HG02943 (cell line): Measurements from ENCODE around the gene SPRR2A.
"Not testable (repeated sequence)": the region's sequence is repeated elsewhere in the genome, so short reads cannot be mapped to it uniquely, and the experiment has no call there.

Source experiments
- ATAC-seq: cut with Tn5 transposase; IDR thresholded peaks from one replicate; pipeline ENCODE4 v1.9.1; 2021; ENCODE audit warnings: mild to moderate bottlenecking, low read depth, moderate library complexity; ENCODE audit not compliant: unreplicated experiment

Gene SPRR2A

DNA sequence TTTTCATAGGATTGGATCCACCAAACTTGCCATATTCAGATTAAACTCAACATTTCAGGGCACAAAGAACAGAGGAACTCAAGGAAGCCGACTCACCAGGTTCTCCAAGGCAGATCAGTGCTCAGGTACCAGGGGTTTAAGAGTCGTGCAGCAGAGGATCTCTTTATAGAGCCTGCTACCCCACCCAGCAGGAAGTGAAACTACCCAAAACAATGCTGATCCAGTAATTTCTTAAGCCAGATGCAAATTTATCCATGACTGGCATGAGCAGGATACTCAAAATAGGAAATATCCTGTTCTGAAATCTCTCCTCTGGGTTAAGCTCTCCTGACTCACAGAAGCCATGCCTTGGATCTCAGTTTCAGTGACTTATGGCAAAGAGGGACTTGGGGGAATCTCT is at the start of gene SPRR2A:
Gene SPRR2A, minus strand, starts transcription at position 138 of the 400 bp plus-strand sequence. CDS start 777 bp downstream, outside the sequence.
- ATAC-seq, result no peak

DNA sequence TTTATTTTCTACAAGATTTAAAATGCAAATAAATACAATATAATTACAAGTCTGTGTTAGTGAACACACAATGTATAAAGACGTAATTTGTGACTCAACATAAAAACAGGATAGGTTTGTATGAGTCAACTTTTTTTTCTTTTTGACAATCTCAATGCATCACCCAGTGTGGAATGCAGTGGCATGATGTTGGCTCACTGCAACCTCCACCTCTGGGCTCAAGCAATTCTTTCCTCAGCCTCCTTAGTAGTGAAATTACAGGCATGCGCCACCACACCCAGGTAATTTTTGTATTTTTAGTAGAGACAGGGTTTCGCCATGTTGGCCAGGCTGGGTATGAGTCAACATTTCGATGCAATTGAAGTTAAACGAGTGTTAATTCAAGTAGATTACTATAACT is 42.9 kb upstream of the SPRR2A start:
- no peak for ATAC-seq

DNA sequence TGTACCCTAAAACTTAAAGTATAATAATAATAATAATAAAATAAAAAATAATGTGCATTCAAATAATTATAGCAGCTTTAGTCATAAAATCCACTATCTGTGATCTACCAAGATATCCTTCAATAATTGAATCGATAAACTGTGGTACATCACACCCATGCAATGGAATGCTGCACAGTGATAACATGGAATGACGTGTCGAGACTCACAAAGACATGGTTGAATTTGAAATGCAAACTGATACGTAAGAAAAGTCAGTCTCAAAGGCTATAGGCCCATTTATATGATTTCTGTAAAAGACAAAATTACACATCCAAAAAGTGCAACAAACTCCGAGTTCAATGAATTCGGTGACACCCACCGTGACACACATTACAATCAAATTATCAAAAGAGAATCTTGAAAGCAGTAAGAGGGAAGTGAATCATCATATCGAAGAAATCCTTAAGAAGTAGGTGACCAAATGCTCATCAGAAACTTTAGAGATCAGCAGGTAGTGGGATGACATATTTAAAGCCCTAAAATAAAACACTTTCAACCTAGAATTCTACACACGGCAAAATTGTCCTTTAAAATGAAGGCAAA is 42.2 kb upstream of the SPRR2A start:
- ATAC-seq, result no peak

DNA sequence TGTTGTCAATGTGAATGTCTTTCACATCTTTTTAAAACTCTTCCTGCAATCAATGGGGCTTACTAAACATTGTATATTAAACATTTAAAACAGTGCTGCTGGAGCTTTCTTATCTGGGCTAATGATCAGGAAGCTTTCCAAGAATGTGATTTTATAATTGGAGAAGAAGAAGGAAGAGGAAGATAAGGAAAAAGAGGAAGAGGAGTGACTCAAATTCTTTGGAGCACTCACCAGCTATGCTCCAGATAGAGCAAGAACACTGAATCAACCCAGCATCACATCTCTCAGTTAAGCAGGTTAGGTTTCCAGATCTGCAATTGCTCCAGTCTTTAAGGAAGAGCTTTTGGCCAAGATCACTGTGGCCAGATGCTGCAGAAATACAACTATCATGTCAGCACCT is 38.5 kb upstream of the SPRR2A start:
- no peak for ATAC-seq

DNA sequence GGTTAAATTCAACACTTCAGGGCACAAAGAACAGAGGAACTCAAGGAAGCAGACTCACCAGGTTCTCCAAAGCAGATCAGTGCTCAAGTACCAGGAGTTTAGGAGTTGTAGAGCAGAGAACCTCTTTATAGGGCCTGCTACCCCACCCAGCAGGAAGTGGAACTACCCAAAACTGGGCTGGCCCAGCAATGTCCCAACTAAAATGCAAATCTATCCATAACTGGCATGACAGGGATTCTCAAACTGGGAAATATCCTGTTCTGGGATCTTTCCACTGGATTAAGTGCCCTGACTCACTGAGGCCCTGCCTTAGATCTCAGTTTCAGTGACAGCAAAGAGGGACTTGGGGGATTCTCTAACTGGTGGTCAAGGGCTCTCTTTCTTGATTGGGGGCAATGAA is 37.1 kb upstream of the SPRR2A start, which contains the start of gene SPRR2E:
Gene SPRR2E, minus strand, starts transcription at position 101 of the 400 bp plus-strand sequence. CDS start 775 bp downstream, outside the sequence.
- ATAC-seq, result no peak

DNA sequence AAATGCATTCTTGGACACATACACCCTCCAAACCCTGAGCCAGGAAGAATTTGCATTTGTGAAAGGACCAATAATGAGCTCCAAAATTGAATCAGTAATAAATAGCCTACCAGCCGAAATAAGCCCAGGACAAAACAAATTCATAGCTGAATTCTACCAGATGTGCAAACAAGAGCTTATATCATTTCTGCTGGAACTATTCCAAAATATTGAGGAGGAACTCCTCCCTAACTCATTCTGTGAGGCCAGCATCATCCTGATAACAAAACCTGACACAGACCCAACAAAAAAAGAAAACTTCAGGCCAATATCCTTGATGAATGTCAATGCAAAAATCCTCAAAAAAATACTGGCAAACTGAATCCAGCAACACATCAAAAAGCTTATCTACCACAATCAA is 30.3 kb upstream of the SPRR2A start:
- ATAC-seq, result no peak

DNA sequence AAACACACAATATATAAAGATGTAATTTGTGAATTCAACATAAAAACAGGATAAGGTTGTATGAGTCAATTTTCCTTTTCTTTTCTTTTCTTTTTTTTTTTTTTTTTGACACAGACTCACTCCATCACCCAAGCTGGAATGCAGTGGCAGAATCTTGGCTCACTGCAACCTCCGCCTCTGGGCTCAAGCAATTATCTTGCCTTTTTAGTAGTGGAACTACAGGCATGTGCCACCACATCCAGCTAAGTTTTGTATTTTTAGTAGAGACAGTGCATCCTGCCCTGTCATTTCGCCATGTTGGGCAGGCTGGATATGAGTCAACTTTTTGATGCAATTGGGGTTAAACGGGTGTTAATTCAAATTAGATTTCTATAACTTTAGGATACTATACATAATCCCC is 24.4 kb upstream of the SPRR2A start:
- ATAC-seq, result no peak

DNA sequence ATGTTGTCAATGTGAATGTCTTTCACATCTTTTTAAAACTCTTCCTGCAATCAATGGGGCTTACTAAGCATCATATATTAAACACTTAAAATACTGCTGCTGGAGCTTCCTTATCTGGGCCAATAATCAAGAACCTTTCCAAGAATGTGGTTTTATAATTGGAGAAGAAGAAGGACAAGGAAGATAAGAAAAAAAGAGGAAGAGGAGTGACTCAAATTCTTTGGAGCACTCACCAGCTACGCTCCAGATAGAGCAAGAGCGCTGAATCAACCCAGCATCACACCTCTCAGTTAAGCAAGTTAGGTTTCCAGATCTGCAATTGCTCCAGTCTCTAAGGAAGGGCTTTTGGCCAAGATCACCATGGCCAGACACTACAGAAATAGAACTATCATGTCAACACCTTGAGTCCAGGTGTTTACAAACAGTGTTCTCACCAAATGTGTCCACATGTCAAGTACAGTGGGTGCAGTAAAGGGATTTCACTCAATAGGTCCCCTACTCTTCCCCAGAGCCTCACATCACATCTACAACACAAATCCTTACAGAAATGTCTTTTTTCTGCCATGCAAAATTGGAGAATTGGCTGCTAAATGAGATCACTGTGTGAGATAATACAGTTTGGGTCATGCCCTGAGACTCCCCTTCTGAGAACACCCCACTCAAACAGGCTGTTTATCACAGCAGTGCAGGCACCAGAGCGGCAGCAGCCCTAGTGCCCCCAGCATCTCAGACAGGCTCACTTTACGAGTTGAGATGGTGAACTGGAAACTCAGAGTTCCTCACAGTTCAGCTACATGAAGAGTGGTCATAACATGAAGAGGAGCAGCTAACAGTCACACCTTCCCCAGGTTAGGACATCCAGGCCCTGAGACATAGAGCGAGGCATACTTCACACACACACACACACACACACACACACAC is 15.8 kb upstream of the SPRR2A start:
- no peak for ATAC-seq

DNA sequence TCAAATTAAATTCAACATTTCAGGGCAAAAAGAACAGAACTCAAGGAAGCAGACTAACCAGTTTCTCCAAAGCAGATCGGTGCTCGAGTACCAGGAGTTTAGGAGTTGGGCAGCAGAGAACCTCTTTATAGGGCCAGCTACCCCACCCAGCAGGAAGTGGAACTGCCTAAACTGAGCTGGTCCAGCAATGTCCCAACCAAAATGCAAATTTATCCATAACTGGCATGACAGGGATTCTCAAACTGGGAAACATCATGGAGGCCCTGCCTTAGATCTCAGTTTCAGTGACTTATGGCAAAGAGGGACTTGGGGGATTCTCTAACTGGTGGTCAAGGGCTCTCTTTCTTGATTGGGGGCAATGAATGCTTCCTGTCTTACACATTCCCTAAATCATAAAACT is 14.2 kb upstream of the SPRR2A start, which contains the start of gene SPRR2B:
Gene SPRR2B, minus strand, starts transcription at position 101 of the 400 bp plus-strand sequence. CDS start 772 bp downstream, outside the sequence.
- ATAC-seq, result no peak

DNA sequence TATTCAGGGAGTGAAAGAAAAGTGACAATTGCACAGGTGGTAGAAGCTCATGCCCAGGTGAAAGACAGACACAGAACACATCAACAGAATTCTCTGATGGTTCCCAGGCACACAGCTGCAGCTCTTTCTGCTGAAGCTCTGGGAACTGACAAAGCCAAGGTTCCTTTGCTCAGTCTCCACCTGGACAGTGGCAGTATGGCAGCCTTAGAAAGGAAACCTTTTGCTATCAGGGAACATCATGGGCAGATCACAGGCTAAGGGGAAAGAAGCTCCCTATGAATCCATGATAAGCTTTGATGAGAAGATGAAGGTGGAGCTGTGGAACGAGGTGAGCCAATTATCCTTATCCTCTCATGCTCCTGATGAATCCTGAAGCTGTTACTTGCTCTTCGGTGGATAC is 12.9 kb upstream of the SPRR2A start:
- ATAC-seq, result no peak

DNA sequence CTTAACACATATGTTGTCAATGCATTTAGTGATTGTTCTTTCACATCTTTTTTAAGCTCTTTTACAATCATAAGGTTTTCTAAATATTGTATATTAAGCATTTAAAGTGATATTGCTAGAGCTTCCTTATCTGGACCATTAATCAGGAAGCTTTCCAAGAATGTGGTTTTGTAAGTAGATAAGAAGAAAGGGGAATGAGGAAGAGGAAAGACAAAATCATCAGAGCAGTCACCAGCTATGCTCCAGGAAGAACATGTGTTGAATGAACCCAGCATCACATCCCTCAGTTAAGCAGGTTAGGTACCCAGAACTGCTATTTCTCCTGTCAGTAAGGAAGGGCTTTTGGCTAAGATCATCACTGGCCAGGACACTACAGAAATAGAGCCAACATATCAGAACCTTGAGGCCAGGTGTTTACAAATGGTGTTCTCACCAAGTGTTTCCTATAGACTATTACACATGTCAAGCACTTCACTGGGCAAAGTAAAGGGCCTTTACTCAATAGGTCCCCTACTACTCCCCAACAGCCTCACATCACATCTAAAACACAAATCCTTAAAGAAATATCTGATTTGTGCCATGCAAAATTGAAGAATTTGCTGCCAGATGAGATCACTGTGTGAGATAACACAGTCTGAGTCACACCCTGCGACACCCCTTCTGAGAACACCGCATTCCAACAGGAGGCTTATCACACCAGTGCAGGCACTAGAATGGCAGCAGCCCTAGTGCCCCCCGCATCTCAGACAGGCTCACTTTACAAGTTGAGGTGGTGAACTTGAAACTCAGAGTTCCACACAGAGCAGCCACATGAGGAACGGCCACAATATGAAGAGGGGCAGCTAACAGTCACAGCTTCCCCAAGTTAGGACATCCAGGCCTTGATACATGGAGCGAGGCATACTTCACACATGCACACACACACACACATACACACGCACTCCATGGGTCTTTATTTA is 1.8 kb upstream of the SPRR2A start:
- no peak for ATAC-seq

DNA sequence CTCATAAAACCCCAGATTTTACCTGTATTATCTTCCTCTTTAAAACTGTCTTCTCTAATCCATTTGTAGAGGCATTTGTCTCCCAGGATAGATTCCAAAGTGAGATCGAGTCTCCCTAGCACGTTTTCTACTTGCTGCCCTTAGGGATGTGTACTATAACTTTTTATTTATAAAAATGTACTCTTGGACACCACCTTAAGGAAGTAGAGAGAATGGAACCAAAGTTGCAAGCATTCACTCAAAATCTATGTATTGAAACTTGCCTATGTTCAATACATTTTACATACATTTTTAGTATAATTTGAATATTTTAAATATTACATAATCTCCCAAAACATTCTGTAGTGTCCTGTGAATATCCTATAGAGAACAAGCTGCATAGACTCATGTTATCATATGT is 842 bp upstream of the SPRR2A start:
- no peak for ATAC-seq

DNA sequence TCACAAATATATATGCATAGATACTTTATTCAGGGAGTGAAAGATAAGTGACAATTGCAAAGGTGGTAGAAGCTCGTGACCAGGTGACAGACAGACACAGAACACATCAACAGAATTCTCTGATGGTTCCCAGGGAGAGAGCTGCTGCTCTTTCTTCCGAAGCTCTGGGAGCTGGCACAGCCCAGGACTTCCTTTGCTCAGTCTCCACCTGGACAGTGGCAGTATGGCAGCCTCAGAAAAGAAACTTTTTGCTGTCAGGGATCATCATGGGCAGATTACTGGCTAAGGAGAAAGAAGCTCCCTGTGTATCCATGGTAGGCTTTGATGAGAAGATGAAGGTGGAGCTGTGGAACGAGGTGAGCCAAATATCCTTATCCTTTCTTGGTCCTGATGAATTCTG is 1.2 kb downstream of the SPRR2A start:
- not testable (repeated sequence) for ATAC-seq

DNA sequence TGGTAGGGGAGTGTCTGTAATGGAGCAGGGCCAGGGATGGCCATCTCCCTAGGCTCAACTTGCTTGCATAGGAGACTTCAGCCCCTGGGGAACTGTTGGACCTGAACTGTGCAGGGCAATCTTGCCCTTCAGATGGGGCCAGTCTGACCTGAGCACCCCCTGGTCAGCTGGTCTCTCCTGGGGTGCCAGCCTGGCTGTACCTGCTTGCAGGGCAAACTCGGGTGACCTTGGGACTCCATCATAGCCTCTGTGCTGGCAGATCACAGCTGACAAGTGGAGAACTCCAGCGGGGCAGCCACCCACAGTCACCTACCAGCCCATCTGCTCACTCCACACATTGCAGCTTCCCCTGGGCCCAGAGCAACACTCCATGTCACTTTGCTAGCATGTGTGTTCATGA is 8.1 kb downstream of the SPRR2A start:
- no peak for ATAC-seq

DNA sequence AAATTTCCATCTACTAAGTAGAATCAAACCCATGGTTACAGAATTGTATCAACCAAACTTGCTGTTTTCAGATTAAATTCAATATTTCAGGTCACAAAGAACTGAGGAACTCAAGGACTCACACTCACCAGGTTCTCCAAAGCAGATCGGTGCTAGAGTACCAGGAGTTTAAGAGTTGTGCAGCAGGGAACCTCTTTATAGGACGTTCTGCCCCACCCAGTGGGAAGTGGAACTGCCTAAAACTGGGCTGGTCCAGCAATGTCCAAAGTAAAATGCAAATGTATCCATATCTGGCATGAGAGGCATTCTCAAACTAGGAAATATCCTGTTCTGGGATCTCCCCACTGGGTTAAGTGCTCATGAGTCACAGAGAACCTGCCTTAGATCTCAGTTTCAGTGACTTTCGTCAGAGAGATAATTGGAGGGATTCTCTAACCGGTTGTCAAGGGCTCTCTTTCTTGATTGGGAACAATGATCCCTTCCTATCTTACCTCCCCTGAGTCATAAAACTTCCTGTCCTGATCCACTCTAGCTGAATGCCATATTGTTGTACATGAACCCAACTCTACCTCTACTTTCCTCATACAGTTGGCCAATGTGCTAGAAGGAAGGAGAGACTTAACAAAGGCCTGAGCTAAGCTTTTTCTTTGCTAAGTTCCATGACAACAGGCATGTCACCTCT is 16.2 kb downstream of the SPRR2A start, which contains the start of gene SPRR2D:
Gene SPRR2D, minus strand, starts transcription at position 171 of the 682 bp plus-strand sequence. CDS start 774 bp downstream, outside the sequence.
- ATAC-seq, result no peak

DNA sequence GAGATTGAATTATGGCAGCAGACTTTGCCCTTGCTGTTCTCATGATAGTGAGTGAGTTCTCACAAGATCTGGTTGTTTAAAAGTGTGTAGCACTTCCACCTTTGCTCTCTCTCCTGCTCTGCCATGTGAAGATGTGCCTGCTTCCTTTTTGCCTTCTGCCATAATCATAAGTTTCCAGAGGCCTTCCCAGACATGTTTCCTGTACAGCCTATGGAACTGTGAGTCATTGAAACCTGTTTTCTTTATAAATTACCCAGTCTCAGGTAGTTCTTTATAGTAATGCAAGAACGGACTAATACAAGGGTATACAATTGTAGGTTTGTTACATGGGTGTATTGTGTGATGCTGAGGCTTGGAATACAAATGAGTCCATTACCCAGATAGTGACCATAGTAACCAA is 22.1 kb downstream of the SPRR2A start:
- no peak for ATAC-seq

DNA sequence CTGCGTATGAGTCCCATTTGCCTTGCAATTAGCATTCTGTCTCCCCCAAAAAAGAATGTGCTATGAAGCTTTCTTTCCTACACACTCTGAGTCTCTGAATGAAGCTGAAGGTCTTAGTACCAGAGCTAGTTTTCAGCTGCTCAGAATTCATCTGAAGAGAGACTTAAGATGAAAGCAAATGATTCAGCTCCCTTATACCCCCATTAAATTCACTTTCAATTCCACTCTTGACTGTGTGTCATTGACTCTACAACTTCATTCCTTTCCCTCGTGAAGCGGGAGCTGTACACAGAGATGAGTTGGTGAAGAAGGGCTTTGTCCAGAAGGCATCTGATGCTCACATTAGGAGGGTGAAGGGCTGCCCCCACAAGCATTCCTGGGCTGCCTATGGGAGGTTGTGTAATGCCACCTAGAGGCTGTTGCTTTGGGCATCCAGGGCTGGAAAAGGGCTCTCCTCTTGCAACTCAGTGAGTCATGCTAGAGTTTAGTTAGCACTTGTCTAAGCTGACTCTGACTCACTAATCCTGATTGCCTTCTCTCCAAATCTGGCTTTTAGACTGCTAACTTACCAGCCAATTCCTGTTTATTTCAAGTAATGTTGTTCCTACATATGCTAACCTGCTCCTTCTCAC is 24.5 kb downstream of the SPRR2A start:
- ATAC-seq, result no peak

DNA sequence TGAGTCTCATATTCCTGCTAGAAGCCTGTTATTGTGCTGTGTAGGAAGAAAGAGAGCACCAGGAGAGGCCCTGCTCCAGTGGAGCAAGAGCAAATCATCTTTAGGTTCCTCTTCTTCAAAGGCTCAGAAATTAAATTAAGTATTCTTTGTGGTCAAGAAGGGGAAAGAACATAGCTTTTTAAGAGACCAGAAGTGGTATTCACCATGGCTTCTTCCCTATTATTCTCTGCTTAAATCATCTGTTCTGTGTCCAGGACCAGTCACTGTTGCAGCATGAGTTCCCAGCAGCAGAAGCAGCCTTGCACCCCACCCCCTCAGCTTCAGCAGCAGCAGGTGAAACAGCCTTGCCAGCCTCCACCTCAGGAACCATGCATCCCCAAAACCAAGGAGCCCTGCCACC is 25.2 kb downstream of the SPRR2A start:
- ATAC-seq, result no peak

DNA sequence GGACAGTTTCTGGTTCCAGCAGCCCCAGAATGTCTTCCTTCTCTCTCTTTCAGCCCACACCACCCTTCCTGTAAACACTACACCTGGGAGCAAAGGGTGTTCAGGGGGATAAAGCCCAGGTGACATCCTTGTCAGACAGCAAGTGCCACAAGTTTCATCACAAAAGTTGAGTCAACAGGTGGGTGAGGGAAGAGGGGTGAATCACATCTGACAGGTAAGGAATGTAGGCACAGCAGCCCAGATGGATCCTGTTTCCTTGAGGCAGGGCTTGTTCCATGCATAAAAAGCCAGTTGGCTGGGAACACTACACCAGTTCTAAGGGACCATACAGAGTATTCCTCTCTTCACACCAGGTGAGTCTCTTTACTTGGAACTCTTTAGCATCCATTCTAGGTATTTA is 26.4 kb downstream of the SPRR2A start, which contains the start of gene SPRR1B:
Gene SPRR1B, plus strand, starts transcription at position 309 of the 400 bp plus-strand sequence. CDS start 1,143 bp downstream, outside the sequence.
- ATAC-seq, result no peak
